Heart left ventricle (tissue), 16 donors: Measurements from ENCODE around the gene TEX2. TPM values are rescaled to one million over a fixed set of nuclear protein-coding genes. Genes with fewer than 3 reads are reported as not detected.
A peak's percentile ranks its signal among the peaks of the same experiment; 100 is the strongest.
"Not testable (repeated sequence)": the region's sequence is repeated elsewhere in the genome, so short reads cannot be mapped to it uniquely, and the experiment has no call there.

ENCODE experiments used
- ATAC-seq, 4 donors: fragments of 200-7000 bp; cut with Tn5 transposase; one replicate each; pipeline ENCODE4 v1.9.1; 2020 to 2022; ENCODE audit warnings: moderate library complexity in 4 of 4, mild to moderate bottlenecking in 3 of 4, moderate number of reproducible peaks in 1 of 4
- DNase-seq, 5 donors: peaks; one replicate each; pipeline ENCODE4 v3.0.0-alpha.2; 2020
- H3K27ac ChIP-seq, 12 donors: fragments of 200-600 bp; sonication (generic) in 4 of 12; one replicate each; pipeline versions ENCODE4 v1.5.0 to v1.8.0; 2016 to 2022; ENCODE audit warnings: mild to moderate bottlenecking in 2 of 12
- H3K27me3 ChIP-seq, 9 donors: fragments of 200-600 bp; sonication (generic) in 2 of 9; one replicate each; pipeline versions ENCODE4 v1.5.1 to v1.8.0; 2016 to 2022; ENCODE audit warnings: mild to moderate bottlenecking in 3 of 9
- H3K36me3 ChIP-seq, 9 donors: fragments of 200-600 bp; sonication (generic) in 2 of 9; one replicate each; pipeline versions ENCODE4 v1.5.0 to v1.8.0; 2018 to 2022; ENCODE audit warnings: mild to moderate bottlenecking in 2 of 9
- H3K4me1 ChIP-seq, 12 donors: fragments of 200-600 bp; sonication (generic) in 4 of 12; one replicate each; pipeline versions ENCODE4 v1.5.0 to v1.8.0; 2016 to 2022; ENCODE audit warnings: mild to moderate bottlenecking in 3 of 12
- H3K4me3 ChIP-seq, 12 donors: fragments of 200-600 bp; sonication (generic) in 4 of 12; one replicate each; pipeline versions ENCODE4 v1.5.0 to v1.8.0; 2017 to 2022; ENCODE audit warnings: mild to moderate bottlenecking in 9 of 12, moderate library complexity in 4 of 12
- H3K9me3 ChIP-seq, 12 donors: fragments of 200-600 bp; sonication (generic) in 4 of 12; one replicate each; pipeline versions ENCODE4 v1.5.0 to v1.8.0; 2016 to 2022; ENCODE audit warnings: mild to moderate bottlenecking in 1 of 12
- CTCF ChIP-seq, 12 donors: fragments of 200-600 bp; sonication (generic) in 4 of 12; IDR thresholded peaks; one replicate each; pipeline versions ENCODE4 v1.5.0 to v1.8.0; 2018 to 2022; ENCODE audit warnings: antibody characterized with exemption in 12 of 12, mild to moderate bottlenecking in 5 of 12
- POLR2A ChIP-seq, 2 donors: fragments of 450-650 bp; IDR thresholded peaks; one replicate each; pipeline ENCODE4 v1.6.1; 2017; ENCODE audit warnings: antibody characterized with exemption in 2 of 2, mild to moderate bottlenecking in 2 of 2, moderate library complexity in 2 of 2
- WGBS, 4 donors: extraction: QIAGEN DNeasy Blood & Tissue Kit in 2 of 4; methylation state at CpG; one replicate each; pipeline versions ENCODE4 v1.1.5 to v1.1.7; 2013 to 2018; 5-methylcytosine and 5-hydroxymethylcytosine counted together
- intact Hi-C, 10 donors: fragments of 100-400 bp; cut with DNase I; formaldehyde crosslinking; loops; one replicate each; pipeline versions ENCODE4 v1.11.1 to v1.14.2; 2022
- polyA plus RNA-seq, 2 donors: library from polyadenylated mRNA; stranded (reverse); fragments of 200-250 nt; gene quantifications; one replicate each; pipeline ENCODE4 v1.2.3, GENCODE V29; 2013
- total RNA-seq, 9 donors: library from RNA; depleted of rRNA in 2 of 9; stranded (reverse); fragments of >200 nt in 2 of 9; fragmentation: NEBNext Ultra II Directional in 3 of 9; extraction: Animal tissue kit (Norgen Biotek cat#: 25700) in 3 of 9; gene quantifications; one replicate each; pipeline versions ENCODE4 v1.1.0 to v1.2.4, GENCODE V29; 2016 to 2023
- donor health status: ischemic (EF 13 %, LVEDD 7.1; RV severe dilation, severe dysfunction).
- donor health status: healthy with polysubstance abuse.
- donor health status: DM: no; HTN: yes; CAD: no.
- donor health status: DM: no; HTN: no; CAD: no.
- donor health status: ischemic (EF 25% LVEDD 6.9; RV normal size, moderate dysfunction).
- donor health status: ischemic (EF 25% LVEDD 5.7; RV mildly dilated, moderate dysfunction).
- donor health status: healthy.
- donor health status: DM: yes; HTN: yes; CAD: no.
- donor health status: ischemic (EF 35%, LVEDD 5.7; RV mildly dilated, moderate dysfunction).
- donor health status: nonischemic (EF 11% LVEDD 7.7; RV severe dilation, severe dysfunction).
- donor health status: DM: yes; HTN: yes; CAD: no.
- donor health status: PGD.
- donor health status: ischemic (EF 29% LVEDD 5.4; RV normal size, mild dysfunction).
- donor health status: nonischemic (EF 23%, LVEDD 6.1; RV moderate dilation, normal function).

The TEX2 gene
- total and polyA plus RNA-seq, 11 donors, result 16.8 to 55.8 (median 50.5) TPM

DNA sequence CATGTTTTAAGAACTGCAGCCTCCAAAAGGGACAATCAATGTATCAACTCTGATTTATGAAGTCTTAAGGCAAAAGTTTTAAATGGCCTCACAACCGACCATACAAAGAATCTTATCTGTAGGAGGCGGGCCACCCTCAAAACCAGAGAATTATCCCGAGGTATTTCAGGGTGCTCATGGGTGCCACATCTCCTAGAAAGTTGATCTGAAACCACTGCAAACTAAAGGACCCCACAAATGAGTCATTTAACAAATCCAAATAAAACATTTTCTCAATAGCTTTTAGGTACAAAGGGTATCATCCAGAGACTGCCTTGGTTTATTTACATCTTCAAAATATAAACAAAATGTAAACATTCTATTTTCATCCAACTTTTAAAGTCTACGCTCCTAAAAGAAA is 139.9 kb downstream of the TEX2 start:
- ATAC-seq, result no peak
- Histone ChIP-seq H3K27me3 (no peaks in the 10 kb centered on the region), H3K36me3 (peaks cover 0 to 3% (median 0%) of the 10 kb centered on the region in 9 donors), H3K4me3 (no peak overlapping the region), H3K4me1 (peaks cover 4 to 65% (median 20%) of the 10 kb centered on the region in 12 donors), H3K9me3 (no peaks in the 10 kb centered on the region), H3K27ac (no peak overlapping the region)
- intact Hi-C loops, result loop anchor here in 4 of 10 donors (5.0 kb wide), 3 partner anchors 36 to 81 kb away; no protein-coding TSS in a partner anchor
- WGBS, 4 donors, result 91 to 92% (median 91%) methylated on average over 4 of the region's 4 CpGs
- no peak for TF ChIP-seq POLR2A (IDR thresholded peaks at IDR 0.05)
- TF ChIP-seq CTCF (IDR thresholded peaks at IDR 0.05), result no peak
- DNase-seq, result no peak

GRCh38 chr17:64120972-64121786 is 141.9 kb downstream of the TEX2 start:
- intact Hi-C loops, result loop anchor here in 4 of 10 donors (5.0 kb wide), 3 partner anchors 34 to 79 kb away; no protein-coding TSS in a partner anchor
- H3K4me3 ChIP-seq, H3K27me3 ChIP-seq, H3K36me3 ChIP-seq, DNase-seq, H3K9me3 ChIP-seq: not testable (repeated sequence)
- H3K27ac ChIP-seq, result peak overlapping the region in 1 of 12 donors; percentile 77
- peaks cover 7 to 61% (median 22%) of the 10 kb centered on the region in 12 donors for H3K4me1 ChIP-seq
- ATAC-seq, result peak; percentile 26 to 54 (median 40)
- WGBS, 4 donors, result 87 to 91% (median 90%) methylated on average over 13 of the region's 13 CpGs

- WGBS, 4 donors, result 67 to 75% (median 74%) methylated on average over 3 of the region's 3 CpGs
- DNase-seq, result no peak
- H3K36me3 ChIP-seq, result peaks cover 0 to 3% (median 0%) of the 10 kb centered on the region in 9 donors
- ATAC-seq, result no peak
- no peaks in the 10 kb centered on the region for H3K27me3 ChIP-seq
- no peak for TF ChIP-seq CTCF (IDR thresholded peaks at IDR 0.05)
- TF ChIP-seq POLR2A (IDR thresholded peaks at IDR 0.05), result no peak
- no peaks in the 10 kb centered on the region for H3K9me3 ChIP-seq
- peak overlapping the region in 1 of 12 donors; percentile 77 for H3K27ac ChIP-seq
- H3K4me3 ChIP-seq, result no peak overlapping the region
- peaks cover 7 to 64% (median 23%) of the 10 kb centered on the region in 12 donors for H3K4me1 ChIP-seq
- intact Hi-C loops, result loop anchor here in 4 of 10 donors (5.0 kb wide), 3 partner anchors 33 to 78 kb away; no protein-coding TSS in a partner anchor
Observed at GRCh38 chr17:64120159-64120810, 142.8 kb downstream of the TEX2 start.

DNA sequence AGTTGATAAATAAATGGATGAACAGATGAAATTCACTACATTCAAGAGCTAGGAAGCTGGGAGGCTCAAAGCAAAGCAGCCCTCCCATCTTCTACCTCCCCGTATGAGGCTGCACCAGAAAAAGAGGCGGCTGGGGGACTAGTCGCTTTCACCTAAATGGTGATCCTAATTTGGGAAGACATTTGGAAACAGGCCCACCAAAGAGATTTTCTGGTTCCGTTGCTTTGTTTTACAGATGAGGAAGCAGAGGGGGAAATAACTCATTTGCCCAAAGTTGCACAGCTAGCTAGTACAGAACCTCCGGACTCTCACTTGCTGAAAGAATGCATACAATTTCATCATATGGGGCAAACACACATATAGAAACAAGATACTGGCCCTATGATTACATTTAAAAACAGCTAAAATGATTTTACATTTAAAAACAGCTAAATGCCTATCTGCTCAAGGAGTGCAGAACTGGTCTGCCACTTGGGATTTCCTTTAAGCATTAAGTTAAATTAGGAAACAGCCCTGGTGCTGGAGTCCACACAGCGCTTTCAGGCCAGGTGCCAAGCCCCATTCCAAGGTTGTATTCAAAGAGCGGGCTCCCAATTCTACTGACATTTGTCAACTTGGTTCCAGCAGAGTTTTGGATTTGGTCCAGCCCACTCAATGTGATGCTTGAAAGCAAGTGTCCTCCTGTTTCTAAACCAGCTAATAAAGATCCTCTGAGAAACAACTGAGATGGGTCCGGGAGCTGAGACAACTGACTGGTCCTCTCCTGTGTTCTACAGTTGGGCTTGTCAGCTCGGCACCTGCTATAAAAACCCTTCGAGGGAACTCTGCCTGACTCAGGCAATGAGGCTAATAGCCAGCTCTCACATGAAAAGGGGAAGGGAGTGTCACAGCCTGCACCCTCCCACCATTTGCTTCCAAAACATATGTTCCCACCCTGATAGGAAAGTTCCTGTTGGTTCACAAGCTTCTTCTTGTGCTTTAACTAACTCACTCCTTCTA is 144.8 kb downstream of the TEX2 start:
- intact Hi-C loops, result loop anchor here in 1 of 10 donors (5.0 kb wide), 1 partner anchor 81 kb away; no protein-coding TSS in a partner anchor
- DNase-seq, result peak in 4 of 5 donors; percentile 29 to 55 (median 37)
- 26 to 38% (median 31%) methylated on average over 10 of the region's 10 CpGs for WGBS, 4 donors
- no peaks in the 10 kb centered on the region for H3K27me3 ChIP-seq
- H3K4me1 ChIP-seq, result peaks cover 7 to 68% (median 23%) of the 10 kb centered on the region in 12 donors
- peaks cover 0 to 3% (median 0%) of the 10 kb centered on the region in 9 donors for H3K36me3 ChIP-seq
- H3K9me3 ChIP-seq, result no peaks in the 10 kb centered on the region
- TF ChIP-seq POLR2A (IDR thresholded peaks at IDR 0.05), result no peak
- no peak for TF ChIP-seq CTCF (IDR thresholded peaks at IDR 0.05)
- peak overlapping the region in 1 of 12 donors; percentile 12 for H3K4me3 ChIP-seq
- peak; percentile 64 to 83 (median 80) for ATAC-seq
- H3K27ac ChIP-seq, result peak overlapping the region in 8 of 12 donors; percentile 8 to 65 (median 22)
